Spinal cord (tissue), 10 donors: ENCODE results near the gene IQGAP1. TPM values are rescaled to one million over a fixed set of nuclear protein-coding genes. Genes with fewer than 3 reads are reported as not detected.

Experiments
- DNase-seq, 6 donors: peaks; one replicate each; pipeline versions ENCODE4 v3.0.0 to v3.0.0-alpha.2; 2013 to 2015; ENCODE audit warnings: low spot score in 6 of 6, low read depth in 4 of 6
- H3K27ac ChIP-seq: one replicate; pipeline ENCODE4 v1.5.1; 2013; ENCODE audit warnings: low read depth, low read length, control low read depth
- H3K27me3 ChIP-seq: one replicate; pipeline ENCODE4 v1.6.1; 2013; ENCODE audit warnings: low read length; ENCODE audit not compliant: control insufficient read depth, insufficient read depth
- H3K36me3 ChIP-seq: one replicate; pipeline ENCODE4 v1.6.1; 2013; ENCODE audit warnings: low read length; ENCODE audit not compliant: control insufficient read depth, insufficient read depth
- H3K4me1 ChIP-seq: one replicate; pipeline ENCODE4 v1.6.1; 2013; ENCODE audit warnings: low read length; ENCODE audit not compliant: control insufficient read depth, insufficient read depth
- H3K4me3 ChIP-seq: one replicate; pipeline ENCODE4 v1.5.1; 2013; ENCODE audit warnings: low read depth, low read length, control low read depth
- H3K9me3 ChIP-seq: one replicate; pipeline ENCODE4 v1.6.1; 2013; ENCODE audit warnings: low read length; ENCODE audit not compliant: control insufficient read depth, insufficient read depth
- WGBS: methylation state at CpG from one replicate; pipeline ENCODE4 v1.1.5; 2013; ENCODE audit warnings: missing lambda C conversion rate; ENCODE audit not compliant: insufficient coverage; 5-methylcytosine and 5-hydroxymethylcytosine counted together
- polyA plus RNA-seq, 2 donors: library from polyadenylated mRNA; unstranded; fragments of 120-200 nt; gene quantifications; one replicate each; pipeline ENCODE4 v1.2.1, GENCODE V29; 2013; ENCODE audit not compliant: insufficient read length in 2 of 2
- total RNA-seq, 2 donors: library from RNA; depleted of rRNA in 1 of 2; stranded (reverse); fragments of 120-200 nt in 1 of 2; fragments of >200 nt in 1 of 2; gene quantifications; one replicate each; pipeline versions ENCODE4 v1.2.3 to v1.2.4, GENCODE V29; 2013 to 2014
- donor health status: healthy.

The IQGAP1 gene
- total and polyA plus RNA-seq, 4 donors = 33.8 to 126 (median 76.6) TPM

- peak in 1 of 6 donors; percentile 47 for DNase-seq
- Histone ChIP-seq H3K27ac (peak overlapping the region; percentile 84), H3K4me3 (no peak overlapping the region), H3K36me3 (peaks cover 8% of the 10 kb centered on the region), H3K4me1 (peaks cover 9% of the 10 kb centered on the region), H3K9me3 (no peaks in the 10 kb centered on the region), H3K27me3 (no peaks in the 10 kb centered on the region)
- 83% methylated on average over 2 of the region's 2 CpGs for WGBS
Measured at GRCh38 chr15:90425726-90426346, 37.8 kb downstream of the IQGAP1 start.

GRCh38 chr15:90427185-90427584 is 39.1 kb downstream of the IQGAP1 start:
- no peak for DNase-seq
- no peaks in the 10 kb centered on the region for H3K9me3 ChIP-seq
- H3K27me3 ChIP-seq = no peaks in the 10 kb centered on the region
- no peak overlapping the region for H3K27ac ChIP-seq
- H3K4me3 ChIP-seq = no peak overlapping the region
- peaks cover 8% of the 10 kb centered on the region for H3K36me3 ChIP-seq
- H3K4me1 ChIP-seq = peaks cover 9% of the 10 kb centered on the region
- WGBS = 100% methylated on average over 2 of the region's 5 CpGs

- no peak for DNase-seq
- no peak overlapping the region for H3K4me3 ChIP-seq
- H3K27me3 ChIP-seq = no peaks in the 10 kb centered on the region
- no peaks in the 10 kb centered on the region for H3K4me1 ChIP-seq
- no peaks in the 10 kb centered on the region for H3K9me3 ChIP-seq
- no peak overlapping the region for H3K27ac ChIP-seq
- peaks cover 4% of the 10 kb centered on the region for H3K36me3 ChIP-seq
- WGBS = no CpG with 5 or more reads among the region's 1 CpG
Measured at GRCh38 chr15:90432253-90432652, 44.2 kb downstream of the IQGAP1 start.

GRCh38 chr15:90435652-90436337 is 47.8 kb downstream of the IQGAP1 start:
- DNase-seq = no peak
- no peaks in the 10 kb centered on the region for H3K36me3 ChIP-seq
- no CpG with 5 or more reads among the region's 1 CpG for WGBS
- no peaks in the 10 kb centered on the region for H3K9me3 ChIP-seq
- no peaks in the 10 kb centered on the region for H3K4me1 ChIP-seq
- no peak overlapping the region for H3K4me3 ChIP-seq
- H3K27me3 ChIP-seq = no peaks in the 10 kb centered on the region
- no peak overlapping the region for H3K27ac ChIP-seq

GRCh38 chr15:90436952-90437351 is 48.9 kb downstream of the IQGAP1 start:
- Histone ChIP-seq H3K4me1 (no peaks in the 10 kb centered on the region), H3K36me3 (no peaks in the 10 kb centered on the region), H3K9me3 (no peaks in the 10 kb centered on the region)

GRCh38 chr15:90437516-90437915 is 49.5 kb downstream of the IQGAP1 start:
- Histone ChIP-seq H3K9me3 (no peaks in the 10 kb centered on the region), H3K4me1 (no peaks in the 10 kb centered on the region), H3K27ac (no peak overlapping the region), H3K36me3 (peaks cover 4% of the 10 kb centered on the region), H3K27me3 (no peaks in the 10 kb centered on the region), H3K4me3 (no peak overlapping the region)
- no peak for DNase-seq
- WGBS = no CpG with 5 or more reads among the region's 2 CpGs

More at GRCh38 chr15:90436952-90437351, 48.9 kb downstream of the IQGAP1 start:
- no peak for DNase-seq
- Histone ChIP-seq H3K27ac (no peak overlapping the region), H3K27me3 (no peaks in the 10 kb centered on the region), H3K4me3 (no peak overlapping the region)
- 100% methylated on average over 1 of the region's 4 CpGs for WGBS

- no CpG with 5 or more reads among the region's 2 CpGs for whole genome bisulfite sequencing
- no peak for DNase-seq
- Histone ChIP-seq H3K9me3 (no peaks in the 10 kb centered on the region), H3K4me3 (no peak overlapping the region), H3K27me3 (no peaks in the 10 kb centered on the region), H3K4me1 (no peaks in the 10 kb centered on the region), H3K36me3 (peaks cover 12% of the 10 kb centered on the region), H3K27ac (no peak overlapping the region)
Measured at GRCh38 chr15:90439946-90440345, 51.9 kb downstream of the IQGAP1 start.

GRCh38 chr15:90441027-90441426 is 53.0 kb downstream of the IQGAP1 start:
- Histone ChIP-seq H3K27ac (no peak overlapping the region), H3K36me3 (peaks cover 12% of the 10 kb centered on the region), H3K4me1 (no peaks in the 10 kb centered on the region)

GRCh38 chr15:90442423-90442822 is 54.4 kb downstream of the IQGAP1 start:
- H3K27me3 ChIP-seq = no peaks in the 10 kb centered on the region
- no peaks in the 10 kb centered on the region for H3K4me1 ChIP-seq
- no peak overlapping the region for H3K27ac ChIP-seq
- peaks cover 12% of the 10 kb centered on the region for H3K36me3 ChIP-seq
- H3K9me3 ChIP-seq = no peaks in the 10 kb centered on the region
- DNase-seq = no peak
- no peak overlapping the region for H3K4me3 ChIP-seq
- 86% methylated on average over 1 of the region's 5 CpGs for WGBS

More at GRCh38 chr15:90441027-90441426, 53.0 kb downstream of the IQGAP1 start:
- Histone ChIP-seq H3K27me3 (no peaks in the 10 kb centered on the region), H3K9me3 (no peaks in the 10 kb centered on the region), H3K4me3 (no peak overlapping the region)
- WGBS = 84% methylated on average over 2 of the region's 3 CpGs
- no peak for DNase-seq

- H3K27me3 ChIP-seq = no peaks in the 10 kb centered on the region
- H3K4me1 ChIP-seq = no peaks in the 10 kb centered on the region
- no peak for DNase-seq
- H3K9me3 ChIP-seq = no peaks in the 10 kb centered on the region
- H3K36me3 ChIP-seq = peaks cover 20% of the 10 kb centered on the region
- WGBS = no CpG with 5 or more reads among the region's 4 CpGs
- no peak overlapping the region for H3K27ac ChIP-seq
- H3K4me3 ChIP-seq = no peak overlapping the region
Measured at GRCh38 chr15:90449206-90449735, 61.2 kb downstream of the IQGAP1 start.
